LNCAP (cell line): ENCODE measurements around the gene ESYT2.

Experiments
- TF ChIP-seq, protein P1 (sequence below): fragments of 450-650 bp; IDR thresholded peaks from 2 replicates; pipeline ENCODE4 v1.5.1; 2017; ENCODE audit warnings: mild to moderate bottlenecking

Gene ESYT2

DNA sequence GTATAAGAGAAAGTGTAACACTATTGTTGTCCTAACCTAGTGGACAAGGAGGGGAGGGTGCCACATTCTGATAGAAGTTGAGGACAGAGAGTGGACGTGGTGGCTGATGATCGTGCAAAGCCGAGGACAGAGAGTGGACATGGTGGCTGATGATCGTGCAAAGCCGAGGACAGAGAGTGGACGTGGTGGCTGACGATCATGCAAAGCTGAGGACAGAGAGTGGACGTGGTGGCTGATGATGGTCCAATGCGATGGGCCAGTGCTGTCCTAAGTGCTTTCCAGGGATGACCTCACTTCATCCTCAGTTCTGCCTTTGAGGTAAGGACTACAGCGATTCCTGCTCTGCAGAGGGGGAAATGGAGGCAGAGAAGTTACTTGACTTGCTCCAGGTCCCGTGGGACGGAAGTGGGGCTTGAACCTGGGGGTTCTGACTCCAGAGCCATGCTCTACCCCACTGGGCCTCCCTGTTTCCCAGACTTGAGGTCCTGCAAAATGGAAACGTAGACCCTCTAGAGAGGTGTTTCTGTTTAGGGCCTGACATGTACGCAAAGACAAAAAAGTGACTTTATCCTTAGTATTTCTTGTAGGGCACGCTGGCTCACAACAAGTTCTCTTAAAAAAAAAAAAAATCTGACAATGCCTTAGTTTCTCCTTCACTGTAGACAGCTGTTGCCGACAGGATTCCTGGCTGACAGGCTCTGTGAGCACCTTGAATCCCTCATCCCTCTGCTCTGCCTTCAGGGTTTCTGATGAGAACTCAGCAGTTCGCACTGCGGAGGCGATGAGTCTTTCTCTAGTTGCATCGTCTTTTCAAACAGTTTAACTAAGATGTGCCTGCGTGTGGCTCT, 104.4 kb downstream of the ESYT2 start:
- TF ChIP-seq, protein P1, sequence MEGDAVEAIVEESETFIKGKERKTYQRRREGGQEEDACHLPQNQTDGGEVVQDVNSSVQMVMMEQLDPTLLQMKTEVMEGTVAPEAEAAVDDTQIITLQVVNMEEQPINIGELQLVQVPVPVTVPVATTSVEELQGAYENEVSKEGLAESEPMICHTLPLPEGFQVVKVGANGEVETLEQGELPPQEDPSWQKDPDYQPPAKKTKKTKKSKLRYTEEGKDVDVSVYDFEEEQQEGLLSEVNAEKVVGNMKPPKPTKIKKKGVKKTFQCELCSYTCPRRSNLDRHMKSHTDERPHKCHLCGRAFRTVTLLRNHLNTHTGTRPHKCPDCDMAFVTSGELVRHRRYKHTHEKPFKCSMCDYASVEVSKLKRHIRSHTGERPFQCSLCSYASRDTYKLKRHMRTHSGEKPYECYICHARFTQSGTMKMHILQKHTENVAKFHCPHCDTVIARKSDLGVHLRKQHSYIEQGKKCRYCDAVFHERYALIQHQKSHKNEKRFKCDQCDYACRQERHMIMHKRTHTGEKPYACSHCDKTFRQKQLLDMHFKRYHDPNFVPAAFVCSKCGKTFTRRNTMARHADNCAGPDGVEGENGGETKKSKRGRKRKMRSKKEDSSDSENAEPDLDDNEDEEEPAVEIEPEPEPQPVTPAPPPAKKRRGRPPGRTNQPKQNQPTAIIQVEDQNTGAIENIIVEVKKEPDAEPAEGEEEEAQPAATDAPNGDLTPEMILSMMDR = no peak

DNA sequence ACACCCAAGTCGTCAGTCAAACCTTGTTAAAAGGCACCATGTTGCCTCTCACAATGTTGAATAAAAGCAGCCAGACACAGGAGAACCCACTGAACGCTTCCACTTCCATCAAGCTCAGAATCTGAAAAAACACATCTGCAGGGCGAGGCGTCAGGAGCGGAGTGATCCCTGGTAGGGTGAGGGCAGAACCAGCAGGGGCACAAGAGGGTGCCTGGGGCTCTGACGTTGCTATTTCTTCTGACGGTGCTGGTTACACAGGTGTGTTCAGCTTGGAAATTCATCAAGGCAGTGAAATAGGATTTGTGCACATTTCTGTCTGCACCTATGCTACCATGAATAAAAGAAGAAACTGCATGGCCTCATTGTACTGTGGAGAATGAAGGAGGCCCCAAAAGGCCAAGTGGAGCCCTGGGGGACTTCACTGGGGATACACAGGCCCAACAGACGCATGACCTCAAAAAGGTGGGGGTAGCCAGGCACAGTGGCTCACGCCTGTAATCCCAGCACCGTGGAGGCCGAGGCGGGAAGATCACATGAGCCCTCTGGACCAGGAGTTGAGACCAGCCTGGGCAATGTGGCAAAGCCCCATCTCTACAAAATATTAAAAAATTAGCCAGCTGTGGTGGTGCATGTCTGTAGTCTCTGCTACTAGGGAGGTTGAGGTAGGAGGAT, 105.5 kb downstream of the ESYT2 start:
- TF ChIP-seq, protein P1 = no peak

DNA sequence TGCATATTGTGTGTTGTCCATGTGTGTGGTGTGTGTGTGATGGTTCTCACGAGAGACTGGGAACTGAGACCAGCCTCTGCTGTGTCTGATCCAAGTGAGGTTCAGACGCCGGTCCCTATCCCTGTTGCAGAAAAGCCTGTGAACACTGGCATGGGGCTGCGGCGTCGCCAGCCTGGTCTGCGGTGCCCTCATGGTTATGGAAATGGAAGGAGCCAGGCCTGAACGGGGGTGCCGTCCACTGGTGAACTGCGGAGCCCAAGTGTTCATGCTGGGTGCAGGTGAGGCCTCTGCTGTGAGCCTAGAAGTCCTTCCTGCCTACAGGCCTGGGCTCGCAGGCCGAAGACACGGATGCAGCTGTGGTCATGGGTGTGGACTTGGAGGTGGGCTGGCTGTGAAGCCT, 106.0 kb downstream of the ESYT2 start:
- TF ChIP-seq, protein P1 = no peak

DNA sequence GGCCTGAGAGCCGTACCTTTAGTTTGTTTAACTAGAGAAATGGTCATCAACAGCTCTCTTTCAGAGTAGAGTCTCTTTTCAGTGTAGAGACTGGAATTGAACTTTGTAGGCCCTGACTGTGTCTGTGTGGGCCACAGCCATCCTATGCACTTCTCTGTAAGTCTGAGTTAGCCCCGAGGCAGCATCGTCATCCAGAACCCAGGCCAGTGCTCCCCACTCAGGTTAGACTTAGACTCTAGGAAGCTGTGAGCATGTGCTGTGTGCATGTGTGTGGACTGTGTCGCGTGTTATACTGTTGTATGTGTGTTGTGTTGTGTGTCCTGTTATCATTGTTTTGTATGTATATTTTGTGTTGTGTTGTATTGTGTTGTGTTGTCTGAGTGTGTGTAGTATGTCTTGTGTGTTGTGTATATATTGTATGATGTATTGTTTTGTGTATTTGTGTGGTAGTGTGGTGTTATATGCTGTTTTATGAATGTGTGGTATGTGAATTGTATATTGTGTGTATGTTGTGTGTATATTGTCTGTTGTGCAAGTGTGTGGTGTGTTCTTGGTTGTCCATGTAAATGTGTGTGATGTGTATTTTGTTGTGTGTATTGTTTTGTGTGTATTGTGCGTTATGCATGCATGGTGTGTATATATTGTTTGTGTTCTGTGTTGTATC, 106.6 kb downstream of the ESYT2 start:
- TF ChIP-seq, protein P1 = no peak

DNA sequence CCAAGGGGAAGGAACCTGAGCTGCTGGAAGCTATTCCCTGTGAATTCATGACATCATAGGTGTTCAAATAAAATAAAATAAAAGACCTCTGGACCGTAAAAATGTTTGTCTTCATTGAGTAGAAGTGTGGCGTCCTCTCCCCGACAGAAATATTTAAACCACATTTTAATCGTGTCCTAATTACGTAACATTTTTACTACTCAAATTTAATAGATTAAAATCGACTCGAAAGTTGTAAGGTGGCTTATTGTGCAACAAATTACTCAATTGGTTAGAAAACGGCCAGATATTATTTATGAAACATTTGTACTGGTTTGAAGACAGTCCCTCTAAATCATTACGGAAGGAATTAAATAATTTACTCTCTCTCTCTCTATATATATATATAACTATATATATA, 109.2 kb downstream of the ESYT2 start:
- TF ChIP-seq, protein P1 = no peak

DNA sequence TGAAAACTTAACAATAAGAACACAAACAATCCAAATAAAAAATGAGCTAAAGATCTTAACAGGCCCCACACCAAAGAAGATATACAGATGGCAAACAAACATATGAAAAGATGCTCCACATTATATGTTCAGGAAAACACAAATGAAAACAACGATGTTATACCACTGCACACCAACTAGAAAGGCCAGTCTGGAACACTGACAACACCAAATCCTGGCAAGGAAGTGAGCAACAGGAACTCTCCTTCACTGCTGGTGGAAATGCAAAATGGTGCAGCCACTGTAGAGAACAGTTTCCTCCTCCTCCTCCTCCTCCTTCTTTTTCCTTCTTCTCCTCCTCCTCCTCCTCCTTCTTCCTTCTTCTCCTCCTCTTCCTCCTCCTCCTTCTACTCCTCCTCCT, 112.5 kb downstream of the ESYT2 start:
- TF ChIP-seq, protein P1 = no peak

DNA sequence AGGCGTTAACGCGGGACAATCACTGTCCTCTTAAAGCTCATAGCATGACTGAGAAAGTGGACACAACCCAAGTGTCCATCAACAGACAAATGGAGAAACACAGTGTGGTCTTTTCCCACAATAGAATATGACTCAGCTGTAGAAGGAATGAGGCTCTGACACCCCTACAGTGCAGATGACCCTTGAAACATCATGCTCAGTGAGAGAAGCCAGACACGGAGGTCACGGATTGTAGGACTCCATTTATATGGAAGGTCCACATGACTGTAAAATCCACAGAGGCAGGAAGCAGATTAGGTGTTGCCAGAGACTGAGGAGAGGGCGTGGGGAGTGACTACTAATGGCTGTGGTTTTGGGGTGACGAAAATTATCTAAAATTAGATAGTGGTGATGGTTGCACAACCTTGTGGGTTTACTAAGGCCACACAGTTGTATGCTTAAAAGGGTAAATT, 118.6 kb downstream of the ESYT2 start:
- TF ChIP-seq, protein P1 = no peak
